ENCODE measurements around the gene TOLLIP. TPM values are rescaled to one million over a fixed set of nuclear protein-coding genes. Genes with fewer than 3 reads are reported as not detected.

The TOLLIP gene
- total and polyA plus RNA-seq, 2 of the 8 experiments (the other 6 are each of a cell fraction or from before 2014, with no cell fraction given): 23.7 to 34.7 TPM

DNA sequence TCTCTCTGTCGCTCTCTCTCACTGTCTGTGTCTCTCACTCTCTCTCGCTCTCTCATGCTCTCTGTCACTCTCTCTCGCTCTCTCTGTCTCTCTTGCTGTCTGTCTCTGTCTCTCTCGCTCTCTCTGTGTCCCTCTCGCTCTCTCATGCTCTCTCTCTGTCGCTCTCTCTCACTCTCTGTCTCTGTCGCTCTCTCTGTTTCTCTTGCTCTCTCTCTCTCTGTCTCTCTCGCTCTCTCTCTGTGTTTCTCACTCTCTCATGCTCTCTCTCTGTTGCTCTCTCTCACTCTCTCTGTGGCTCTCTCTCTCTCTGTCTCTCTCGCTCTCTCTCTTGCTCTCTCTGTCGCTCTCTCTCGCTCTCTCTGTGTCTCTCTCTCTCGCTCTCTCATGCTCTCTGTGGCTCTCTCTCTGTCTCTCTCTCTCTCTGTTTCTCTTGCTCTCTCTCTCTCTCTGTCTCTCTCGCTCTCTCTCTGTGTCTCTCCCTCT is 47.1 kb upstream of the TOLLIP start:
- Histone ChIP-seq H3K9ac (replicated peaks in 1 of 4; ENCODE audit: extremely low read depth in 1 of 4, low read depth in 3 of 4, low read length in 3 of 4) (no peak overlapping the region), H3K27me3 (replicated peaks in 1 of 4; ENCODE audit: control insufficient read depth in 3 of 4, extremely low read depth in 1 of 4, insufficient read depth in 3 of 4, low read length in 3 of 4) (no peaks in the 10 kb centered on the region), H2BK12ac (ENCODE audit: low read depth, low read length) (no peak overlapping the region), H3K79me2 (ENCODE audit: control insufficient read depth in 1 of 2, insufficient read depth in 2 of 2, low read length in 2 of 2) (no peaks in the 10 kb centered on the region), H4K20me1 (replicated peaks in 1 of 2; ENCODE audit: control insufficient read depth in 1 of 2, insufficient read depth in 2 of 2, low read length in 2 of 2) (no peaks in the 10 kb centered on the region), H3K23ac (ENCODE audit: insufficient read length) (no peak overlapping the region), H2BK5ac (ENCODE audit: low read depth, low read length) (no peak overlapping the region), H2AK5ac (ENCODE audit: low read depth, low read length) (no peak overlapping the region), H3K56ac (replicated peaks; ENCODE audit: insufficient read length, low read depth, low read length) (no peak overlapping the region), H3K79me1 (ENCODE audit: low read depth, low read length) (no peaks in the 10 kb centered on the region), H2AFZ (ENCODE audit: low read length) (no peak overlapping the region), H3K14ac (ENCODE audit: insufficient read length) (no peak overlapping the region), H3K27ac (ENCODE audit: low read depth, low read length) (no peak overlapping the region), H3K23me2 (ENCODE audit: low read depth, low read length) (no peaks in the 10 kb centered on the region; the same call in 1 of the 2 replicates), H4K5ac (ENCODE audit: insufficient read length, low read depth, low read length) (no peak overlapping the region), H3K4ac (replicated peaks; ENCODE audit: insufficient read length, low read depth, low read length) (no peak overlapping the region), H3K4me1 (replicated peaks in 1 of 4; ENCODE audit: control insufficient read depth in 3 of 4, insufficient read depth in 4 of 4, low read length in 3 of 4) (no peaks in the 10 kb centered on the region), H3K4me2 (ENCODE audit: insufficient read depth in 1 of 2, low read depth in 2 of 2, low read length in 2 of 2) (no peak overlapping the region), H2BK20ac (ENCODE audit: low read length) (no peak overlapping the region), H3K36me3 (ENCODE audit: control insufficient read depth in 2 of 4, insufficient read depth in 4 of 4, low read length in 3 of 4) (no peaks in the 10 kb centered on the region), H4K8ac (ENCODE audit: extremely low read depth, insufficient read depth, low read length) (no peak overlapping the region), H3K9me3 (ENCODE audit: insufficient read depth in 2 of 2, low read depth in 1 of 2, low read length in 1 of 2) (peaks cover 10 to 34% of the 10 kb centered on the region in 2 experiments; a peak in 3 of 4 replicates), H2BK15ac (ENCODE audit: low read length) (no peak overlapping the region), H3K4me3 (ENCODE audit: extremely low read depth in 1 of 4, insufficient read depth in 2 of 4, low read depth in 3 of 4, low read length in 4 of 4) (no peak overlapping the region), H2BK120ac (replicated peaks; ENCODE audit: low read depth, low read length) (no peak overlapping the region), H4K91ac (replicated peaks; ENCODE audit: insufficient read length, low read length) (no peak overlapping the region), H3K18ac (ENCODE audit: extremely low read depth, low read length) (no peak overlapping the region)
- FAIRE-seq (no peak), DNase-seq (ENCODE audit: low read depth in 1 of 2, low spot score in 2 of 2) (no peak)
- ChIA-PET POLR2A (ENCODE audit: partially characterized antibody) (no interaction called here), CTCF (ENCODE audit: partially characterized antibody) (no interaction called here)
- 84% methylated on average over 13 of the region's 13 CpGs; no CpG with 5 or more reads in 1 of the 2 experiments for WGBS, 2 experiments (ENCODE audit: extremely low coverage in 1 of 2, insufficient coverage in 1 of 2, insufficient read length in 1 of 2, insufficient replicate concordance in 2 of 2, low coverage in 1 of 2, low lambda C conversion rate in 2 of 2, missing lambda C conversion rate in 1 of 2)
- TF ChIP-seq POLR2AphosphoS5 (IDR thresholded peaks at IDR 0.05; ENCODE audit: low read depth, low read length): no peak
- TF ChIP-seq BACH1 (IDR thresholded peaks at IDR 0.05; ENCODE audit: low read length): no peak
- TF ChIP-seq RBBP5 (IDR thresholded peaks at IDR 0.05; ENCODE audit: borderline replicate concordance, low read depth, low read length): no peak
- no peak for TF ChIP-seq SP4 (IDR thresholded peaks at IDR 0.05; ENCODE audit: low read length)
- TF ChIP-seq KDM5A (IDR thresholded peaks at IDR 0.05; ENCODE audit: low read length): no peak
- no peak for TF ChIP-seq JUND (IDR thresholded peaks at IDR 0.05; ENCODE audit: low read length)
